ENCODE results near the gene SIL1. TPM values are rescaled to one million over a fixed set of nuclear protein-coding genes. Genes with fewer than 3 reads are reported as not detected.

The SIL1 gene
- total and polyA plus RNA-seq, 10 donors, result 23.4 to 42.3 (median 32.6) TPM

DNA sequence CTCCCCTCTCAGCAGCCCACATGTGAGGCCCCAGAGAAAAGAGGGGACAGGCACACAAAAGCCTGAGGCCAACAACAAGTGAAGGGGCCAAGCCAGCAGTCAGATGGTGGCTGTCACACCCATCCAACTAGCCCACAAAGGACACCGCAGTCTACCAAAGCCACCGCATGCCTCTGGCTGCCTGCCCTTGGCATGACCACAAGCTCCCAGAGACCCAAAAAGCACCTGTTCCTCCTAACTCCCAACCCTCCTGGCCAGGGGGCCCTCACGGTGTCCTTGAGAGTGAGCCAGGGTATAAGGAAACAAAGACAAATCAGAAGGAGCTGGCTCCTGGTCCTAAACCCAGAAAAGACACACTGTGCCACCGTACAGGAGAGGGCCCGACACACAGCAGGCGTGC is 245.2 kb downstream of the SIL1 start:
- no peaks in the 10 kb centered on the region for H3K27me3 ChIP-seq (replicated peaks in 1 of 7)
- H3K36me3 ChIP-seq, result peaks cover 0 to 33% (median 0%) of the 10 kb centered on the region in 6 donors
- TF ChIP-seq, protein P1, sequence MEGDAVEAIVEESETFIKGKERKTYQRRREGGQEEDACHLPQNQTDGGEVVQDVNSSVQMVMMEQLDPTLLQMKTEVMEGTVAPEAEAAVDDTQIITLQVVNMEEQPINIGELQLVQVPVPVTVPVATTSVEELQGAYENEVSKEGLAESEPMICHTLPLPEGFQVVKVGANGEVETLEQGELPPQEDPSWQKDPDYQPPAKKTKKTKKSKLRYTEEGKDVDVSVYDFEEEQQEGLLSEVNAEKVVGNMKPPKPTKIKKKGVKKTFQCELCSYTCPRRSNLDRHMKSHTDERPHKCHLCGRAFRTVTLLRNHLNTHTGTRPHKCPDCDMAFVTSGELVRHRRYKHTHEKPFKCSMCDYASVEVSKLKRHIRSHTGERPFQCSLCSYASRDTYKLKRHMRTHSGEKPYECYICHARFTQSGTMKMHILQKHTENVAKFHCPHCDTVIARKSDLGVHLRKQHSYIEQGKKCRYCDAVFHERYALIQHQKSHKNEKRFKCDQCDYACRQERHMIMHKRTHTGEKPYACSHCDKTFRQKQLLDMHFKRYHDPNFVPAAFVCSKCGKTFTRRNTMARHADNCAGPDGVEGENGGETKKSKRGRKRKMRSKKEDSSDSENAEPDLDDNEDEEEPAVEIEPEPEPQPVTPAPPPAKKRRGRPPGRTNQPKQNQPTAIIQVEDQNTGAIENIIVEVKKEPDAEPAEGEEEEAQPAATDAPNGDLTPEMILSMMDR (IDR thresholded peaks at IDR 0.05 in 8 of 11, conservative IDR thresholded peaks at IDR 0.05 in 3 of 11), result no peak
- TF ChIP-seq POLR2A (IDR thresholded peaks at IDR 0.05) (no peak), POLR2AphosphoS5 (IDR thresholded peaks at IDR 0.05) (no peak)
- intact Hi-C loops (cut with DNase I; ENCODE audit: low total_unique reads), result no loop called here
- H3K27ac ChIP-seq, result peak overlapping the region in 7 of 8 donors; percentile 35 to 75 (median 62)
- H3K4me3 ChIP-seq, result no peak overlapping the region
- DNase-seq, result peak; percentile 78
- WGBS, 5 donors, result 13 to 36% (median 20%) methylated on average over 6 of the region's 6 CpGs
- H3K9me3 ChIP-seq, result no peaks in the 10 kb centered on the region
- H3K4me1 ChIP-seq, result peaks cover 13 to 42% (median 31%) of the 10 kb centered on the region in 6 donors

DNA sequence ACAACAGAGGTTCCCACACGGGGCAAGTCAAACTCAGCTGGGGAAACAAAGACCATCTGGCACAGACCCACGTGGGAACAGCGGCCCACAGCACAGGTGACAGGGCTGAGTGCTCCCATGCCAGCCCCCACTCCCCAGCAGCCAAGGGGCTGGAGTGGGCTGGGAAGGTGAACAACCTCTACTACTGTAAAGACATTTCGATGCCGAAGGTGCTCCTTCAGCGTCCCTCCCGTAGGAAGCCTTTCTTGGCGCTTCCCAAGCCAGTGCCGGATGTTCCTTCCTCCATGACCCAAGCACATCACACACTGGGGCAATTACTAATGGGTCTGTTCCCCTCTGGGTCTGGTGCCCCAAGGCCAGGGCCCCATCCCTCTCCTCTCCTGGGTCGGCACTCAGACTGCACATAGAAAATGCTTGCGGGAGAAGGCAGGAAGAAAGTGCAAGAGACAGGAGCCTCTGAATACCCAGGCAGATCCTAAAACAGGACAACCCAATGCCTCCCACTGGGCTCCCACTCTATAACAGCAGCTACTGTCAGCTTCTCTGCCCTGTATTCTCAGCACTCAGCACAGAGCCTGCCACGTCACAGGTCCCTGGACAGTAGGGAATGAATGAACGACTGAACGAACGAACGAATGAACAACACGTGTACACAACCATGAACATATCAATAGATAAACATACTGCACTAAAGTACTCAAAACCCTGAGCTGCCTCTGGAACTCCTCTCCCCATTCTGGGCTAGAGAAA is 246.0 kb downstream of the SIL1 start:
- TF ChIP-seq, protein P1 (IDR thresholded peaks at IDR 0.05 in 8 of 11, conservative IDR thresholded peaks at IDR 0.05 in 3 of 11), result no peak
- no peak for TF ChIP-seq POLR2AphosphoS5 (IDR thresholded peaks at IDR 0.05)
- TF ChIP-seq POLR2A (IDR thresholded peaks at IDR 0.05), result no peak
- WGBS, 5 donors, result 88 to 95% (median 91%) methylated on average over 17 of the region's 17 CpGs
- H3K27ac ChIP-seq, result peak overlapping the region in 1 of 8 donors; percentile 56
- no peaks in the 10 kb centered on the region for H3K9me3 ChIP-seq
- intact Hi-C loops (cut with DNase I; ENCODE audit: low total_unique reads), result no loop called here
- no peak overlapping the region for H3K4me3 ChIP-seq
- H3K36me3 ChIP-seq, result peaks cover 0 to 41% (median 1%) of the 10 kb centered on the region in 6 donors
- H3K27me3 ChIP-seq (replicated peaks in 1 of 7), result no peaks in the 10 kb centered on the region
- no peak for DNase-seq
- peaks cover 13 to 42% (median 31%) of the 10 kb centered on the region in 6 donors for H3K4me1 ChIP-seq

DNA sequence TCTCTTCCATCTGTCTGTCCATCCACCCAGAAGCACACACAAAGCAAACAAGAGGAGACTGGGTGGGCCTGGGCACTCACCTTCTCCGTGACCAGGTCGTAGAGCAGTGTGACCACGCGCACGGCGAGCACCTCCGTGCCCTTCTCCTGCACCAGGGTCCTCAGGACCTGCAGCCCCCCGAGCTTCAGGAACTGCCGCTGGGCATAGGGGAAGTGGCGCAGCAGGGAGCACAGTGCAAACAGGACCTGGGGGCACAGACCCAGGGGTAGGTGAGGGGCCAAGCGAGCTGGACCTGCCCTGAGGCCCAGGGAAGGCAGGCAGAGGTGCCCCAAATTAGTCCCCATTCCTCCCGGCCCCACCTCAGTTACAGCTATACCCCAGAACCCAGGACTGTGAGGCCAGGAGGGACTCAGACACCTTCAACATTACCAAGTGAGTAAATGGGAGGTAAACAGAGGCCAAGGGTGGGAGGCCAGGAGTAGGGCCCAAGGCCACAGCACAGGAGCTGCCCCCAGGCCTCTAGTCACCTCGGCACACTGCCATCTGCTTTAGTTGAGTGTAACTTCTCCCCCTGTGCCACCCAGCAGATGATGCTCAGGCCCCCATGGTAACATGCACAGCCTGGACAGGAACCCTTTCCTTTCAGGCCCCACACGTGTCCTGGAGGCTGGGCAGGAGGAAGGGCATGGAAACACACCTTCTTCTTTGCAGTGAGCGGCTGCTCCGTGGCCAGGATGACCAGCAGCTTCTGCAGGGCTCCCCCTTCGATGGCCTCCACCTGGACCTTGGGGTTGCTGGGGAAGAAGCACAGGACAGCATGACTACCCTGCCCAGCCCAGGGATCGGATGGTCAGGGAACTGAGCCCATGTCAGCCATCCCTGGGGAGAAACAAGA is 246.8 kb downstream of the SIL1 start:
- Histone ChIP-seq H3K27ac (no peak overlapping the region), H3K4me3 (no peak overlapping the region), H3K9me3 (no peaks in the 10 kb centered on the region), H3K27me3 (replicated peaks in 1 of 7) (no peaks in the 10 kb centered on the region), H3K36me3 (peaks cover 0 to 50% (median 9%) of the 10 kb centered on the region in 6 donors), H3K4me1 (peaks cover 13 to 42% (median 31%) of the 10 kb centered on the region in 6 donors)
- intact Hi-C loops (cut with DNase I; ENCODE audit: low total_unique reads), result no loop called here
- DNase-seq, result peak; percentile 64
- 91 to 98% (median 96%) methylated on average over 11 to 18 of the region's 18 CpGs for WGBS, 5 donors
- TF ChIP-seq POLR2A (IDR thresholded peaks at IDR 0.05) (no peak), POLR2AphosphoS5 (IDR thresholded peaks at IDR 0.05) (no peak)
- TF ChIP-seq, protein P1 (IDR thresholded peaks at IDR 0.05 in 8 of 11, conservative IDR thresholded peaks at IDR 0.05 in 3 of 11), result no peak

Data from spleen (tissue), 11 donors.